ENCODE results near the gene IFNA5.
A peak's percentile ranks its signal among the peaks of the same experiment; 100 is the strongest.

IFNA5 gene

DNA sequence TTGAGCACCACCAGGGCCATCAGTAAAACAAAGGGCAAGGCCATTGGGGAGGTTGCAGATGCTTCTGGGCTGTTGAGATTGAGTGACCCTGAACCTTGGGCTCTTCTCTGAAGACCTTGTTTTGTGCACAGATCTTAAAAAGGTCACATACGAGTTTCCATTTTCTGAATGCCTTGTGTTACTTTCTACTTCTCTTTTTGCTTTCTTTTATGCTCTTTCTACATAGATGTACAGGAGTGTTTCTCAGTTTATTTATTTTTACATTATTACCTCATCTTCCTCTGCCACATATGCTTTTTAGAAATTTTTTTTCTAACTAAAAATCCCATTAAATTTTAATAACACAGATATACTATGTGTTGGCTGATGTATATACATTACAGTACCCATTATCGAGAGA lies at the start of gene IFNA5:
Gene IFNA5 (minus strand): TSS at position 101 of the 400 bp plus-strand sequence. CDS start 57 bp downstream, at position 44.
- no peak for DNase-seq (ENCODE audit: low read depth)

DNA sequence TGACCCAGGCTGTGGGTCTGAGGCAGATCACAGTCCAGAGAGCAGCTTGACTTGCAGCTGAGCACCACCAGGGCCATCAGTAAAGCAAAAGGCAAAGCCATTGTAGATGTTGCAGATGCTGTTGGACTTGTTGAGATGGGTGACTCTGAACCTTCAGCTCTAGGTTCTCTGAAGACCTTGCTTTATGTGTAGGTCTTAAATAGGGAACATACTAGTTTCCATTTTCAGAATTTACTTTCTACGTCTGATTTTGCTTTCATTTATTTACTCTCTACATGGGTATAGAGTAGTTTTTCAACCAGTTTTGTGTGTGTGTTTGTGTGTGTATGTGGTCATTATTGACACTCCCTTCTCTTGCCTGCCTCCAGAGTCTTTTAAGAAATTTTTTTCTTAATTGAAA lies 45.7 kb upstream of the IFNA5 start, which contains the start of gene IFNA6:
Gene IFNA6 (minus strand): TSS at position 101 of the 400 bp plus-strand sequence. CDS start 0 bp downstream, at position 101.
- DNase-seq (ENCODE audit: low read depth) = no peak

DNA sequence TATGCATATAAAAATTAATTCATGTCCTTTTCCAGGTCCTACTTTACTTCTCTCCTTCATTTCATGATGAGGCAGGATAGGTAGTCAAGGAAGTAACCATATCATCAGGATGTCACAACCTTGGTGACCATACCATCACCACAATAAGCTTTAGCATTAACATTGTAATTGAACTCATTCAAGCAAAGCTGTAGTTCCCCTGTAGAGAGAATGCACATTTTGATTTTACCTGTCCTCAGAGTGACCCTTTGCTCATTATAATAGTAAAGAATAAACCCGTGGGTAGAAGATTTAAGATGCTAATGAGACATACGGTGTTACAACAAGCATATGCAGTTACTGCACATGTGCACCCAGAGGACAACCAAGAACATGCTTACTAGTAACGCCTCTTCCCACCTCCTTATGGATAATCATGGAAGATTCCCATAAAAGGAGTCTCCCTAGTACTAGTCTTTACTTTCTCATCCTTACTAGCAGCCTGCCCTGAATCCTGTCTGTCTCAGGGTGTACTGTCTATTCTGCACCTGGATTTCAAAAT lies 43.4 kb upstream of the IFNA5 start:
- DNase-seq (ENCODE audit: low read depth) = no peak

DNA sequence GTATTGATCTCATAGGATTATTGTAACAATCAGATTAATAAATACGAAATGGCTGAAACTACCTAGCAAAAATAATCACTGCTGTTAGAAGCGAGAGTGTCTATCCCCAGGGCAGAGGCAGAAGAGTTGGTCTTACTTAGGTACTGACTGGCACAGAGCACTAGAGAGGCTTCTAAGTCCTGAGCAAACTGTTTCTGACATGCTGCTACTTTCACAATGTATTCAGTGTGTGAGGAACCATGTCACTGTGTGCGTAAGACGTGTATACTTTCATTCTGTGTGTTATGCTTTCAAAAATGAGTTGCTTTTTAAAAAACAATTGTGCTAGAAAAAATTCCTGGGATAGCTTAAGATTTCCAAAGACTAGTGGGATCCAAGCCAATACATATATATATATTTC lies 35.6 kb upstream of the IFNA5 start:
- DNase-seq (ENCODE audit: low read depth) = no peak

DNA sequence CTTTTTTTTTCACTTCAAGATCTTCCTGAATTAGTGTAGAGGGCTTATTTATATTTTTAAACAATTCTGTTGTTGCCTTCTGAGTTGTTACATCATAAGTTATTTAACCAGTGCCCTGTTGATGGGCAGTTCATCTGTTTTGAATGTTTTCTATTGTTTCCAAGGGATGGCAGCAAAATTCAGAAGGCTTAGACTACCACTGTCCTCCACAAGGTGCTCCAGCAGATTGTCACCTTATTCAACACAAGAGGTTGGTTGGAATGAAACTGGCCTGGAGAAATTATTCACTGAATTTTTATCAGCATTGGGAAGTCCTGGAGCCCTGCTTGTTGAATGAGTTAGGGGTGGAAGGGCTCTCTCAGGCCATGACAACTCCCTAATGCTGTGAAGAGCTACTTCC lies 31.3 kb upstream of the IFNA5 start:
- DNase-seq (ENCODE audit: low read depth) = no peak

GRCh38 chr9:21334701-21335632 lies 29.9 kb upstream of the IFNA5 start, which contains the start of gene KLHL9:
KLHL9 (minus strand) TSS chr9:21335404; CDS start chr9:21334859, 545 bp downstream.
- peak; percentile 87 for DNase-seq (ENCODE audit: low read depth)

- DNase-seq (ENCODE audit: low read depth) = no peak
These were observed 28.1 kb upstream of the IFNA5 start for GRCh38 chr9:21333226-21333625.

- no peak for DNase-seq (ENCODE audit: low read depth)
These were observed 26.7 kb upstream of the IFNA5 start for GRCh38 chr9:21331676-21332402.

- no peak for DNase-seq (ENCODE audit: low read depth)
These were observed 21.5 kb upstream of the IFNA5 start for GRCh38 chr9:21326526-21327139.

DNA sequence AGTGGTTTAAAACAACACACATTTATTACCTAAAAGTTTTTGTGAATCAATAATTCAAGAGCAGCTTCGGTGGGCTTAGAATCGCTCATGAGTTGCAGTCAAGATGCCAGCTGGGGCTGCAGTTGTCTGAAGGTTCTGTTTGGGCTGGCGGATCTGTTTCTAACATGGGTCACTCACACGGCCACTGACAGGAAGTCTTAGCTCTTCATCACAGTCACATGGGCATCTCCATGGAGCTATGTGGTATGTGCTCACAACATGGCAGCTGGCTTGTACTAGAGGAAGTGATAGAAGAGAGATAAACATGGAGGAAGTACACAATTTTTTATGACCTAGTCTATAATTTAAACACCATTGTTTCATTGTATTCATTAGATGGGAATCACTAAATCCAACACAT lies 18.9 kb upstream of the IFNA5 start:
- DNase-seq (ENCODE audit: low read depth) = no peak

- no peak for DNase-seq (ENCODE audit: low read depth)
These were observed 17.9 kb upstream of the IFNA5 start for GRCh38 chr9:21322911-21323461.

DNA sequence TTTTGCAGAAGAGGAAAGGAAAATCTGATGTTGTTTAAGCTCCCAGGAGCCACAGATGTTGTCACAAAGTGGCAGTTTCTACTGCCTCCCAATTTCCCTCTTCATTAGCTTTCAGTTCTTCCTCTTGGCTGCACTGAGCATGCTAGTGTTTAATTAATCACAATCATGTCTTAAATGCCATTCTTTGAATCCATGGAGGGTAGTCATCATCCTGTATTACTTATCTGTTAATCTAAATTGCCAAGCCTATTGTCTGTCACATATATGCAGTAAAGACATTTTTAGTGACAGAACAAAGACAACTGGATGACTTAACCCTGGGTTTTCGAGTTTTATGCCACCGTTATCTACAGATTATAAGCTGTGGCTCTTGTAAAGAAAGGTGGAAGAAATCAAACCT lies 15.4 kb upstream of the IFNA5 start:
- DNase-seq (ENCODE audit: low read depth) = no peak

DNA sequence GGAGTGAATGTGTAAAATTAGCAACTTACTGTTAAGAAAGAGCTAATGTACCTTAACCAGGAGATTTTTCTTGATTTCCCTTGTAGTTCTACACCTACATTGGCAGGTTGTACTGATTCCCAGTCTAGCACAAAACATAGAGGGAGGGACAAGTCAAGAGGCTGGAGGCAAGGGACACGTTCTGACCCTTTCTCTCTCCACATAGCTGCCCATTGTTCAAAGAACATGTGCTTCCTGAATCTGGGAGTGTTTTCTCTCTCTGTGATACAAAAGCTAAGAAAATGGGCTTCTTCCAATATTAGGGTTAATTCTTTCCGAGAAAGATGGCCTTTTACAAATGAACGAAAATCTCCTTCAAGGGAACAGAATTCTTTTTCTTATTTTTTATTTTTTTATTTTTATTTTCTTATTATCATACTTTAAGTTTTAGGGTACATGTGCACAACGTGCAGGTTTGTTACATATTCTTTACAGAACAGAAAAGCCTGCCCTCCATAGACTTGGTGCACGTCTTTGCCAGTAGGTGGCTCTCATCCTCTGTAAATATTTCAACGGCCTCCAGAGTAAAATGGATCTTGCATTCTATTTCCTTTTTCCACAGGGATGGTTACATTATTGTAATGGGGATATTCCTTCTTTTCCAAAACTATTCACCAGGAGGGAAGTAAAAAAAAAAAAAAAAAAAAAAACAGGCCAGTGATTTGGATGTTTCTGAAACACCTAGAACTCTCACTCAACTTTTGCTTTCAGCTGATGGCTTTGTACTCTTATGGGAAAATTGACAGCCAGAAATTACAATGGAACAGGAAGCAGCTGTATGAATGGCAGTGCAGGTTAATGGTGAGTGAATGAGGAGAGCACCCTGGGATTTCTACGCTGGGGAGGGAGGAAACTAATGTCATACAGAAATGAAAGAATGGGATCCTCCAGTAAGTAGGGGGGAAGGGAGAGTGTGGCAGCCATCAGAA lies 13.1 kb upstream of the IFNA5 start:
- DNase-seq (ENCODE audit: low read depth) = peak; percentile 28

- no peak for DNase-seq (ENCODE audit: low read depth)
These were observed 11.7 kb upstream of the IFNA5 start for GRCh38 chr9:21316860-21317259.

DNA sequence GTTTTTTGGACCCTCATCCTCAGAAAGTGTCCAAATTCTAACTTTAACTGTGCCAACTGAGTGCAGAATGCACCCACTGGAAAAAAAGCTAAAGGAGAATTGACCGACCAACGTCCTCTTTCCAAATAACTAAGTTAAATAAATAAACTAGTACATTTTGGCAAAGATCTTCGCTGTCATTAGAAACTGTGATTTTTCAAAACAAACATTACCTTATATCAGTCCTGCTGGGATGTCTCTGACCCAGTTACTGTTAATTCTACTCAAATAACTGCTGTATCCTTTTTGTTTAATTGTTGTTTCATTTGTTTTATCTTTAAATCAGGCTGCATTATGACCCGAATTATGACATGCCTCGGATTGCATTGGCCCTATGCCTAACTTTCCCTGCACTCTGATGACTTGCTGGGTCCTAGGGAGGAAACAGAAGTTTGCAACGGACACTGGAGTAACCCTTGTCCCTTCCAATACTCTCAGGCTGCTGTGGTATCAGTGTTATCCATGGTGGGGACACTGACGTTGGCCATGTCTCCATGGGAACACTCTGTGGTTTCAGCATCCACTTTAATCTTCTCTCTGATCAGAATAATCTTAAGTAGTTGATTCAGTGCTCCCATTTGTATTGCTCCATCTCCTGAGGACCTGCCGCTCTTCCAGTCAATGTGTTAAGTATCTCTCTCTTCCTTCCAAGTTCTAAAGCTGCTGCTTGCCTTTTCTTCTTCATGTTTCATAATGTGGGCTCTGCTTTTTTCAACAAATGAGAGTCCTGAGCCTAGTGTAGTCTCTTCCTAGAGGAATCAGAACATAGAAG lies 11.1 kb upstream of the IFNA5 start:
- DNase-seq (ENCODE audit: low read depth) = no peak

DNA sequence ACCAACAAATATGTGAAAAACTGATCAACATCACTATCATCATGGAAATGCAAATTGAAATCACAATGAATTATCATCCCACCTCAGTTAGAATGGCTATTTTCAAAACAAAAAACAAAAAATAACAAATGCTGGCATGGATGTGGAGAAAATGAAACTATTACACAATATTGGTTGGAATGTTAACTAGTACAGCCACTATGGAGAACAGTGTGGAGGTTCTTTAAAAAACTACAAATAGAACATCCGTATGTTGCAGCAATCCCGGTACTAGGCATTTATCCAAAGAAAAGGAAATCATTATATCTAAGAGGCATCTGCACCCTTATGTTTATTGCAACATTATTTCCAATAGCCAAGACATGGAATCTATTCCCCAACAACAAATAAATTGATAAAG lies 9.0 kb upstream of the IFNA5 start:
- no peak for DNase-seq (ENCODE audit: low read depth)

- DNase-seq (ENCODE audit: low read depth) = no peak
These were observed 6.8 kb upstream of the IFNA5 start for GRCh38 chr9:21311889-21312288.

- DNase-seq (ENCODE audit: low read depth) = no peak
These were observed 9.1 kb downstream of the IFNA5 start for GRCh38 chr9:21295992-21296391.

DNA sequence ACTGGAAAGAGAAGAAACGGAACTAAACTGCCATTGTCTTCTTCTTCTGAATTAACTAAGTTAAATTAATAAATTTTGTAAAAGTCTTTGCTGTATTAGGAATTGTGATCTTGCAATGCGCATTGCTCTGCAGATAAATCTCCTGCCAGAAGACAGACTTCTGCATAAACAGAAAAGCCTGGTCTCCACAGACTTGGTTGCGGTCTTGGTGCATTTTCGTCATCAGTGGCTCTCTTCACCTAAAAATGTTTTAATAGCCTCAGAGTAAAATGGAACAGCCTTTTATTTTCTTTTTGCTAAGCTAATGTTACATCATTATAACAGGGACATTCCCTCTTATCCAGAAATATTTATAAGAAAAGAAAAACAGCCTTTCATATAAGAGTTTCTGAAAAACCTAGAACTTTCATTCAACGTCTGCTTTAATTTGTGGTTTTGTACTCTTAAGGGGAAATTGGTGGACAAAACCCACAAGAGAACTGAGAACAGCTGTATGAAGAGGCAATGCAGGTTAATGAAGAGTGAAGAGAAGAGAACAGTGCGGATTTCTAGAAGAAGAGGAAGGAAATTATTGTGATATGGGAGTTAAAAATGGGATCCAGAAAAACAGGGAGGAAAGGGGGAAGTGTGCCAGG lies 10.1 kb downstream of the IFNA5 start:
- DNase-seq (ENCODE audit: low read depth) = no peak
